Activated T-helper 1 cell treated with anti-CD3 and anti-CD28 coated beads, Interleukin-12 subunit alpha, Interleukin-12 subunit beta, Interleukin-2, Interleukin-4 antibody, amounts not matched to agents 30 ng/mL and 10 ng/mL and 1 ng/mL, durations not matched to agents 14 hours and 24 hours and 36 hours (primary cell): ENCODE measurements around the gene CTBP2. TPM values are rescaled to one million over a fixed set of nuclear protein-coding genes. Genes with fewer than 3 reads are reported as not detected.

Source experiments
- DNase-seq: peaks from one replicate; pipeline ENCODE4 v3.0.0; 2021; ENCODE audit warnings: low spot score
- H3K27ac Mint-ChIP-seq: one replicate; pipeline ENCODE4 v1.8.0; 2021; ENCODE audit warnings: mild to moderate bottlenecking, mixed read lengths
- H3K27me3 Mint-ChIP-seq: one replicate; pipeline ENCODE4 v1.8.0; 2022; ENCODE audit warnings: mild to moderate bottlenecking, moderate library complexity, mixed read lengths; ENCODE audit not compliant: insufficient read depth
- H3K36me3 Mint-ChIP-seq: one replicate; pipeline ENCODE4 v1.8.0; 2021; ENCODE audit warnings: low read depth, mixed read lengths
- H3K4me1 Mint-ChIP-seq: one replicate; pipeline ENCODE4 v1.8.0; 2021; ENCODE audit warnings: low read depth, mixed read lengths
- H3K4me3 Mint-ChIP-seq: one replicate; pipeline ENCODE4 v1.8.0; 2021; ENCODE audit warnings: mild to moderate bottlenecking, moderate library complexity, mixed read lengths
- H3K9me3 Mint-ChIP-seq: one replicate; pipeline ENCODE4 v1.8.0; 2021; ENCODE audit warnings: mixed read lengths
- intact Hi-C: fragments of 100-400 bp; cut with micrococcal nuclease; formaldehyde crosslinking; loops from one replicate; pipeline ENCODE4 v1.15.1; 2024
- total RNA-seq: library from RNA; stranded (reverse); gene quantifications from 2 replicates; pipeline ENCODE4 v1.2.3, GENCODE V29; 2022

The CTBP2 gene
- total RNA-seq, 1 donor from 2014 or later = 0.13 TPM

GRCh38 chr10:125105155-125105554, 55.2 kb downstream of the CTBP2 start:
- no peak overlapping the region for H3K27ac Mint-ChIP-seq
- H3K4me3 Mint-ChIP-seq = no peak overlapping the region
- H3K9me3 Mint-ChIP-seq = peaks cover 7% of the 10 kb centered on the region
- intact Hi-C loops = no loop called here
- H3K4me1 Mint-ChIP-seq = no peaks in the 10 kb centered on the region
- no peak for DNase-seq
- peaks cover 3% of the 10 kb centered on the region for H3K27me3 Mint-ChIP-seq
- no peaks in the 10 kb centered on the region for H3K36me3 Mint-ChIP-seq

DNA sequence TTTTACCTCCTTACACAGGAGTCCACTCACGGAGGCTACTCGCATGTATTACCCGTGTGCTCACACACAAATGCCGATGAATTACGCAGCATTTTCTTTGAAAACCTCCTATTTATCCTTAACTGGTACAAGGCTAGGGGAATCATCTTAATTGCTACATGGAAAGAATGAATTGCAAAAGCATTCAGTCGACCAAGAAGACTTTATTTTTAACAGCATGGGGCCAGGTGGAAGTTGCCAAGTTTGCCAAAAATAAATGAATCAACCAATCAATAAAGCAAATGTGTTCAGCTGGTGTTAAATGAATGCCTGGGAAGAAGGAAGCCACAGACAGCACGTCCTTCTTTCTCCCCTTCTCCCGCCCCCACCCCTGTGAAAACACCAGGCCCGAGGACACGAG, 55.8 kb downstream of the CTBP2 start:
- no peak overlapping the region for H3K4me3 Mint-ChIP-seq
- H3K36me3 Mint-ChIP-seq = no peaks in the 10 kb centered on the region
- peaks cover 7% of the 10 kb centered on the region for H3K9me3 Mint-ChIP-seq
- peaks cover 3% of the 10 kb centered on the region for H3K27me3 Mint-ChIP-seq
- intact Hi-C loops = no loop called here
- DNase-seq = no peak
- no peak overlapping the region for H3K27ac Mint-ChIP-seq
- H3K4me1 Mint-ChIP-seq = no peaks in the 10 kb centered on the region

DNA sequence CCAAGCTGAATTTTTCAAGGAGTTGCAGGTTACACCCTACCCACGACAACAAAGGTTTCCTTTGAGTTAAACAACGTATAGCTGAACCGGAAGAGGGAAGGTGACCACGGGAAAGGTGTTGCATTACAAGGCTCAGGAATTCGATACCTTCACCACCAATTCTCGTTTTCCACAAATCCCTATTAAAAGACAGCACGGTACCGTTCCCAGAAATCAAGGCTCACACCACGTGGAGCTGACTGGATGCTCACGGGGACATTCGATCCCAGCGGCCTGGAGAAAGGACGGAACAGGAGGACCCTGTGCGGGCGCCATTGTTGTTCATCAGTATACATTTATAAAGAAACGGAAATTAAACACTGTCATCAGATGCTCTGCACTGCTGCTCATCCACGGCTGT, 56.4 kb downstream of the CTBP2 start:
- DNase-seq = no peak
- Mint-ChIP-seq H3K27ac (no peak overlapping the region), H3K27me3 (peaks cover 3% of the 10 kb centered on the region), H3K4me1 (no peaks in the 10 kb centered on the region), H3K36me3 (no peaks in the 10 kb centered on the region), H3K4me3 (no peak overlapping the region), H3K9me3 (peaks cover 7% of the 10 kb centered on the region)
- intact Hi-C loops = no loop called here

GRCh38 chr10:125103466-125103865, 56.9 kb downstream of the CTBP2 start:
- Mint-ChIP-seq H3K4me1 (no peaks in the 10 kb centered on the region), H3K9me3 (peaks cover 7% of the 10 kb centered on the region), H3K4me3 (no peak overlapping the region), H3K27ac (no peak overlapping the region), H3K27me3 (peaks cover 3% of the 10 kb centered on the region), H3K36me3 (no peaks in the 10 kb centered on the region)
- intact Hi-C loops = no loop called here
- no peak for DNase-seq

DNA sequence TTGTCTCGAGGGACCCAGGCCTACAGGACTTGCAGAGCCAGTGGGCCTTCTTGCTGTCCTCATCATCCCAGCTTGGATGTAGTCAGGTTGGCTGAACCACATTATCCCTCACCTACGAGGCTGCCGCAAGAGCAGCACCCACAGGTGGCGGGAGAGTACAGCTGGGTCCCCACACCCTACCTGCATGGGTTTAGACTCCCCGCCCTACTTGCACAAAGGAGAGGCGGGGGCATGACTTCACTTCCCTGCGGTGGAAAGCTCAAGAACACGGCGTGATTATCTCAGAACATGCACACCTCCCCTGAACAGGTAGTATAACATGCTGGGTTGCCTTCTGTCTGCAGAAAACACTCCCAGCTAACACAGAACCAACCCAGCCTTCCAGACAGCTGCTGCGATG, 57.5 kb downstream of the CTBP2 start:
- no peaks in the 10 kb centered on the region for H3K36me3 Mint-ChIP-seq
- intact Hi-C loops = no loop called here
- H3K9me3 Mint-ChIP-seq = peaks cover 5% of the 10 kb centered on the region

GRCh38 chr10:125102246-125102645, 58.1 kb downstream of the CTBP2 start:
- H3K27me3 Mint-ChIP-seq = peaks cover 3% of the 10 kb centered on the region
- H3K9me3 Mint-ChIP-seq = no peaks in the 10 kb centered on the region
- no peaks in the 10 kb centered on the region for H3K36me3 Mint-ChIP-seq
- no peak overlapping the region for H3K27ac Mint-ChIP-seq
- intact Hi-C loops = no loop called here
- H3K4me1 Mint-ChIP-seq = no peaks in the 10 kb centered on the region
- no peak for DNase-seq
- no peak overlapping the region for H3K4me3 Mint-ChIP-seq

More for the DNA sequence above, 57.5 kb downstream of the CTBP2 start:
- H3K4me3 Mint-ChIP-seq = no peak overlapping the region
- peaks cover 3% of the 10 kb centered on the region for H3K27me3 Mint-ChIP-seq
- no peak overlapping the region for H3K27ac Mint-ChIP-seq
- DNase-seq = no peak
- no peaks in the 10 kb centered on the region for H3K4me1 Mint-ChIP-seq

GRCh38 chr10:125101581-125101980, 58.8 kb downstream of the CTBP2 start:
- H3K4me1 Mint-ChIP-seq = no peaks in the 10 kb centered on the region
- H3K9me3 Mint-ChIP-seq = no peaks in the 10 kb centered on the region
- H3K27ac Mint-ChIP-seq = no peak overlapping the region

GRCh38 chr10:125101049-125101448, 59.3 kb downstream of the CTBP2 start:
- peaks cover 3% of the 10 kb centered on the region for H3K27me3 Mint-ChIP-seq
- H3K4me3 Mint-ChIP-seq = no peak overlapping the region
- H3K9me3 Mint-ChIP-seq = no peaks in the 10 kb centered on the region
- no peak for DNase-seq
- intact Hi-C loops = no loop called here
- H3K4me1 Mint-ChIP-seq = no peaks in the 10 kb centered on the region
- H3K27ac Mint-ChIP-seq = no peak overlapping the region
- no peaks in the 10 kb centered on the region for H3K36me3 Mint-ChIP-seq

More at GRCh38 chr10:125101581-125101980, 58.8 kb downstream of the CTBP2 start:
- DNase-seq = no peak
- no peak overlapping the region for H3K4me3 Mint-ChIP-seq
- peaks cover 3% of the 10 kb centered on the region for H3K27me3 Mint-ChIP-seq
- H3K36me3 Mint-ChIP-seq = no peaks in the 10 kb centered on the region
- intact Hi-C loops = no loop called here

DNA sequence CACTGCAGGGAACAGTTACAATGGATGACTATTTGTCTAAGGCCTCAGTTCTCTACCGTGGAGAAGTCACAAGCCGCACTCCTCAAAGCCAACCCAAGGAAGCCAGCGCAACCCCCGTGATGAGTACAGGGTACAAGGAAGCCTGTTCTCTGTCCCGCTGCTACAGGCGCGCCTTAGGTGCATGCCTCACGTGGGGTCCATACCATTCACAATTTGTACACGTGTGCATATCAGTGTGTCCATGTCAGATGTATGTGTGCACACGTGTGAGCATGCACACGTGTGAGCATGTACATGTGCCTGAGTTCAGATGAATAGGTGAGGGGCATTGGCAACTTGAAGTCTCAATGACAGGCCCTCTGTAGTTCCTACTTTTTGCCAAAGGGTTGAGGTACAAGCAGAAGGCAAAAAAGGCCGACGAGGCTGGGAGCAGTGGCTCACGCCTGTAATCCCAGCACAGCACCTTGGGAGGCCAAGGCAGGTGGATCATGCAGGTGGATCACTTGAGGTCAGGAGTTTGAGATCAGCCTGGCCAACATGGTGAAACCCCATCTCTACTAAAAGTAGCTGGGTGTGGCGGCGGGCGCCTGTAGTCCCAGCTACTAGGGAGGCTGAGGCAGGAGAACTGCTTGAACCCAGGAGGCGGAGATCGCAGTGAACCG, 62.8 kb downstream of the CTBP2 start:
- H3K9me3 Mint-ChIP-seq = no peaks in the 10 kb centered on the region
- no peaks in the 10 kb centered on the region for H3K36me3 Mint-ChIP-seq
- no peaks in the 10 kb centered on the region for H3K27me3 Mint-ChIP-seq
- no peak for DNase-seq
- intact Hi-C loops = no loop called here
- H3K4me3 Mint-ChIP-seq = no peak overlapping the region
- H3K4me1 Mint-ChIP-seq = no peaks in the 10 kb centered on the region
- H3K27ac Mint-ChIP-seq = no peak overlapping the region

DNA sequence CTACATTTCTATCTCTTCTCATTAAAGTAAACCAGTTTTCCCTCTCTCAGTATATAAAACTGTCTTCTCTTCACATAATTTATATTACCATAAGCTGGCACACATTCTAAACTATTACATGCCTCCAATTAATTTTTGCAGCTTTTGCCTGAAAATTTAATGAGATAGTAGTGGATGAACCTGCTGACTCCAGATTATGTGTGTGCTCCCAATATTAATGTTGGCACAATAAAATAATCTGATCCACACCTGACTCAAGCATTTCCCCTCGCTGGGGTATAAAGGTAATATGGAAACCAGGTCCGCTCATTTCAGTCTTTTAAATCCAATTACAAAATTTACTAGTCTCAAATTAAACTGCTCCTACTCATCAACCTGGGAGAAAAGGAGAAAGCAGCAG, 63.4 kb downstream of the CTBP2 start:
- Mint-ChIP-seq H3K36me3 (no peaks in the 10 kb centered on the region), H3K4me3 (no peak overlapping the region), H3K9me3 (no peaks in the 10 kb centered on the region), H3K27me3 (no peaks in the 10 kb centered on the region), H3K4me1 (no peaks in the 10 kb centered on the region), H3K27ac (no peak overlapping the region)
- DNase-seq = no peak
- intact Hi-C loops = no loop called here

DNA sequence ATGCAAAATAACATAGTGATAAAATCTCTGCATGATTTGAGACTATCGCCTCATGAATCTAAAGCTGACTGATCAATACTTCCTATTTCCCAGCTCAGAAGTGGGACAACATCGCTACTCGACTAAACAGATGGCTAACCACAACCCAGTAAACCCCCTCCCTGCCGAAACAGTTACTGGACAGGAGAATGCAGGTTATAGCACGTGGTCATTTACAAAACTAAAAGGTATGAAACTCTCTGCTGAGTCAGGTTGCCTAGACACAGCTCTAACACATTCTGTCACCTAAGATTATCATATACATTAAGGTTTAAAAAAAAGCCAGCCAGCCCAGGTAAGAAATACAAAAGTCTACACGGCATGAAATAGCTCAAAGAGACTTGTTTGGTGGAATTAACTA, 64.0 kb downstream of the CTBP2 start:
- H3K27me3 Mint-ChIP-seq = no peaks in the 10 kb centered on the region
- intact Hi-C loops = no loop called here

GRCh38 chr10:125095776-125096175, 64.6 kb downstream of the CTBP2 start:
- intact Hi-C loops = no loop called here
- Mint-ChIP-seq H3K36me3 (no peaks in the 10 kb centered on the region), H3K27me3 (no peaks in the 10 kb centered on the region), H3K4me1 (no peaks in the 10 kb centered on the region), H3K4me3 (no peak overlapping the region), H3K27ac (no peak overlapping the region), H3K9me3 (no peaks in the 10 kb centered on the region)
- DNase-seq = no peak

More for the DNA sequence above, 64.0 kb downstream of the CTBP2 start:
- Mint-ChIP-seq H3K4me3 (no peak overlapping the region), H3K36me3 (no peaks in the 10 kb centered on the region), H3K27ac (no peak overlapping the region), H3K4me1 (no peaks in the 10 kb centered on the region), H3K9me3 (no peaks in the 10 kb centered on the region)
- no peak for DNase-seq

DNA sequence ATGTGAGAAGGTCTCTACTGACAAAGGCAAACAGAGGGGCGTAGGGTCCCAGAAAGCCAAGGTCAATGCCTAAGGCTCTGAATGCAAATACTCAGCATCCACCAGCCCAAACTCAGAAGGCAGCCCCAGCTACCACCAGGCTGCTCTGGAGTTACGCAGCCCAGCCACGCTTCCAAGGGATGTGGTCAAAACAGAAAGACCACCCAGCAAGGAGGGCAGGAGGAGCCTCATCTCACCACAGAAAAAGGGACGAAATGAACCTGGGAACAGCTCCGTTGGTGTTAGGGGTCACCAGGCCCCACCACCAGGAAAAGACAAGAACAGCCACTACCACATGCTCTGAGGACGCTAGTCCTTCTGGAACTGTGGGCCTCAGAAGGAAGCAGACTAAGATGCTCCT, 65.1 kb downstream of the CTBP2 start:
- intact Hi-C loops = no loop called here
- no peak overlapping the region for H3K27ac Mint-ChIP-seq
- no peaks in the 10 kb centered on the region for H3K36me3 Mint-ChIP-seq
- H3K27me3 Mint-ChIP-seq = no peaks in the 10 kb centered on the region
- no peak overlapping the region for H3K4me3 Mint-ChIP-seq
- no peak for DNase-seq
- H3K9me3 Mint-ChIP-seq = no peaks in the 10 kb centered on the region
- no peaks in the 10 kb centered on the region for H3K4me1 Mint-ChIP-seq

GRCh38 chr10:125094806-125095205, 65.6 kb downstream of the CTBP2 start:
- H3K4me3 Mint-ChIP-seq = no peak overlapping the region
- H3K36me3 Mint-ChIP-seq = no peaks in the 10 kb centered on the region
- no peak overlapping the region for H3K27ac Mint-ChIP-seq
- intact Hi-C loops = no loop called here
- no peaks in the 10 kb centered on the region for H3K9me3 Mint-ChIP-seq
- H3K27me3 Mint-ChIP-seq = no peaks in the 10 kb centered on the region
- no peaks in the 10 kb centered on the region for H3K4me1 Mint-ChIP-seq
- no peak for DNase-seq
